EL (cell line): ENCODE measurements around the gene ENPP3.
A peak's percentile ranks its signal among the peaks of the same experiment; 100 is the strongest.

Experiments
- DNase-seq: peaks from one replicate; pipeline ENCODE4 v3.0.0-alpha.2; 2016

ENPP3 gene

GRCh38 chr6:131642987-131643611 is 6.0 kb downstream of the ENPP3 start:
- no peak for DNase-seq

GRCh38 chr6:131643855-131644460 is 6.9 kb downstream of the ENPP3 start:
- DNase-seq = no peak

GRCh38 chr6:131644921-131645320 is 7.8 kb downstream of the ENPP3 start:
- DNase-seq = no peak

GRCh38 chr6:131645846-131646245 is 8.7 kb downstream of the ENPP3 start:
- DNase-seq = no peak

GRCh38 chr6:131646249-131646670 is 9.2 kb downstream of the ENPP3 start:
- DNase-seq = no peak

- DNase-seq = no peak
Observed at GRCh38 chr6:131651782-131652181, 14.7 kb downstream of the ENPP3 start.

GRCh38 chr6:131652472-131652871 is 15.4 kb downstream of the ENPP3 start:
- no peak for DNase-seq

GRCh38 chr6:131654326-131654725 is 17.2 kb downstream of the ENPP3 start:
- DNase-seq = no peak

GRCh38 chr6:131655387-131655786 is 18.3 kb downstream of the ENPP3 start:
- no peak for DNase-seq

GRCh38 chr6:131655951-131656350 is 18.8 kb downstream of the ENPP3 start:
- no peak for DNase-seq

GRCh38 chr6:131656667-131657066 is 19.6 kb downstream of the ENPP3 start:
- DNase-seq = no peak

GRCh38 chr6:131657222-131657621 is 20.1 kb downstream of the ENPP3 start:
- no peak for DNase-seq

- peak; percentile 56 for DNase-seq
Observed at GRCh38 chr6:131657630-131658111, 20.6 kb downstream of the ENPP3 start.

GRCh38 chr6:131658287-131658686 is 21.2 kb downstream of the ENPP3 start:
- DNase-seq = no peak

GRCh38 chr6:131660195-131660594 is 23.1 kb downstream of the ENPP3 start:
- peak; percentile 48 for DNase-seq

- no peak for DNase-seq
Observed at GRCh38 chr6:131663578-131664165, 26.6 kb downstream of the ENPP3 start.

- no peak for DNase-seq
Observed at GRCh38 chr6:131669891-131670290, 32.8 kb downstream of the ENPP3 start.

GRCh38 chr6:131673184-131673583 is 36.1 kb downstream of the ENPP3 start:
- no peak for DNase-seq

- DNase-seq = no peak
Observed at GRCh38 chr6:131678442-131678841, 41.3 kb downstream of the ENPP3 start.

GRCh38 chr6:131680868-131681267 is 43.8 kb downstream of the ENPP3 start:
- no peak for DNase-seq

- no peak for DNase-seq
Observed at GRCh38 chr6:131681585-131681984, 44.5 kb downstream of the ENPP3 start.

GRCh38 chr6:131682442-131682841 is 45.3 kb downstream of the ENPP3 start:
- peak; percentile 6 for DNase-seq

- DNase-seq = no peak
Observed at GRCh38 chr6:131683479-131683878, 46.4 kb downstream of the ENPP3 start.

GRCh38 chr6:131685266-131685780 is 48.2 kb downstream of the ENPP3 start:
- DNase-seq = no peak
